ENCODE results near the gene CUBN.
A peak's percentile ranks its signal among the peaks of the same experiment; 100 is the strongest.

The CUBN gene

DNA sequence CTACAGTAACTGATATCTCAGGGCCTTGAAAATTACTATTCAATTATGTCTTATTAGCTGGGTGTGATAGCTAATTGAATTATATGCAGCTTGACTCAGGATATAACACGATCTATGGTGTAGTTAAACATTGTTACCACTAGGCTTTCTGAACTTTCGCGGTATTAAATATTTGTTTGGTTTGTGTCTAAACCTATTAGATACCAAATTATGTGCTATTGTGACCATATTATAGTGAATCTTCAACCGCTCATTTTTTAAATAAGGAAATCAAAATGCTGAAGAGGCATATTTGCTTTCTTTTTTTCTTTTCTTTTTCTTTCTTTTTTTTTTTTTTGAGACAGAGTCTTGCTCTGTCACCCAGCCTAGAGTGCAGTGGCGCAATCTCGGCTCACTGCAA, 213.1 kb downstream of the CUBN start:
- H3K4me3 Mint-ChIP-seq = no peak overlapping the region

DNA sequence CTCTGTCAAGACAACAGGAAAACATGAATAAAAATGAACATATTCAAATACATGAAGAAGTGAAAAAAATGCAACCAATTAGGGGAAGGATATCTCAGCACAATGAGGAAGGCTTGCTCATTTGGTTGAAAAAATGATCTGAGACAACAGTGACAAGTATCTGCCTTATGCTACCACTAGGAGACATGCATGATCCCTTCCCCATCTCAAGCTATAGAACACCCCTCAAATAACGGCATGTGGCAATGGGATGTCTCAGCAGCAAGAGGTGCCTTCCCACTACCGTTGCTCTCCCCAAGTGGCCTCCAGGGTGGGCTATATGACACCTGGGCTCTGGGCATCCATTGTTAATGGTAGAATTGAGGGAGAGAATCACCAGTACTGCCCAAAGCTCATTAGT, 214.3 kb downstream of the CUBN start:
- Mint-ChIP-seq H3K27ac (no peak overlapping the region), H3K4me1 (peaks cover 8% of the 10 kb centered on the region), H3K4me3 (no peak overlapping the region), H3K27me3 (no peaks in the 10 kb centered on the region), H3K9me3 (no peaks in the 10 kb centered on the region)
- DNase-seq (no peak), ATAC-seq (no peak)

More for the DNA sequence above, 213.1 kb downstream of the CUBN start:
- ATAC-seq (no peak), DNase-seq (no peak)
- no peaks in the 10 kb centered on the region for H3K4me1 Mint-ChIP-seq
- no peak overlapping the region for H3K27ac Mint-ChIP-seq
- H3K9me3 Mint-ChIP-seq = no peaks in the 10 kb centered on the region
- no peaks in the 10 kb centered on the region for H3K27me3 Mint-ChIP-seq

GRCh38 chr10:16913266-16913665, 216.3 kb downstream of the CUBN start:
- H3K27ac Mint-ChIP-seq = no peak overlapping the region
- no peak overlapping the region for H3K4me3 Mint-ChIP-seq
- ATAC-seq = no peak

DNA sequence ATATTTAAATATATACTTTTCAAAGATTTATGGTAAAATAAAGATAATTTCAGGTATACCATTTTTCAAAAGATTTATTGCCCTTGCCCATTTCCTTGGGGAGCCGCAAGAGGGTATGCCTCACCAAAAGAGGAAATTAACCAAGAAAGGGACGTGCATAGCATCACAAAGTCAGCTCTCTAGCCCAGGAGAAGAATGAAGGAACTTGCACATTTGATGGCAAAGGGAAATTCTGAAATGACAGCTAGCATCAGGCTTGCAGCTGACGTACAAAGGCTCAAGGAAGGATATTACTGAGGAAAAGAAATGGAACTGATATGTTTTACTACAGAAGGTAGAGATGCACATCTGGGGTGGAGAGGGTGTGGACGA, 218.8 kb downstream of the CUBN start:
- Mint-ChIP-seq H3K4me3 (no peak overlapping the region), H3K27ac (no peak overlapping the region), H3K4me1 (peaks cover 18% of the 10 kb centered on the region), H3K9me3 (no peaks in the 10 kb centered on the region), H3K27me3 (no peaks in the 10 kb centered on the region)
- ATAC-seq (no peak), DNase-seq (no peak)

More at GRCh38 chr10:16913266-16913665, 216.3 kb downstream of the CUBN start:
- Mint-ChIP-seq H3K9me3 (no peaks in the 10 kb centered on the region), H3K27me3 (no peaks in the 10 kb centered on the region), H3K4me1 (peaks cover 11% of the 10 kb centered on the region)
- no peak for DNase-seq

DNA sequence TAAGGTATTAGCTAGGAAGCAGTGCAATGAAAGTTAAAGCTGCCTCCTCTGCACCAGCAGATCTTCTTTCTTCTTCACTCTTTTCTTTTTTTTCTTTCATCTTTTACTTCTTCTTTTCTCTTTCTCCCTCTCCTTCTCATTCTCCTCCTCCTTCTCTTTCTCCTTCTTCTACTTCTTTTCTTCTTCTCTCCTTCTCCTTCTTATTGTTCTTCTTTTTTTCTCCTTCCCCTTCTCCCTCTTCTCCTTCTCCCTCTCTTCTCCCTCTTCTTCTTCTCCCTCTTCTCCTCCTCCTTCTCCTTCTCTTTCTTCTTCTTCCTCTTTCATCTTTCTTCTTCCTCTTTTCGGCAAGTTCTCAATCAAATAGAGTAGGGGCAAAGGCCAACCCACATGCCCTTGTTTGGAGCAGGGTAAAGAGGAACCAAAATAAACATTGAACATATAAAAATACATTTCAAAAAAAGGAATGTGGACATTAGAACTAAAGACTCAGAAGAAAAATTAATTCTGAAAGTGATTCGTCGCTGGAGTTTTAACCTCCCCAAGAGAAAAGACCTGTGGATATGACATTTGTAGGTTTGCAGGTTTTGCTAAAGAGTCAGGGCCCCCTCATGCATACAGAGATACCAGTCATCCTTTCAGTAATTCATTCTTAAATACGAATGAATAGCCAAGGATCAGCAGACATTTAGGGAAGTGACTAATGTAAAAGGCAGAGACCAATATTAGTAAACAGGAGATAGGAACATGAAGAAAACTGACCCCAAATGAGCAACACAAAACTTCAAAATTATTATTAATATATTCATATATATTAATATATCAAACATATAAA, 219.4 kb downstream of the CUBN start:
- ATAC-seq (no peak), DNase-seq (no peak)
- Mint-ChIP-seq H3K9me3 (no peaks in the 10 kb centered on the region), H3K4me3 (no peak overlapping the region), H3K27me3 (no peaks in the 10 kb centered on the region), H3K27ac (peak overlapping the region in 1 of 2 donors; percentile 73), H3K4me1 (peaks cover 18% of the 10 kb centered on the region)

DNA sequence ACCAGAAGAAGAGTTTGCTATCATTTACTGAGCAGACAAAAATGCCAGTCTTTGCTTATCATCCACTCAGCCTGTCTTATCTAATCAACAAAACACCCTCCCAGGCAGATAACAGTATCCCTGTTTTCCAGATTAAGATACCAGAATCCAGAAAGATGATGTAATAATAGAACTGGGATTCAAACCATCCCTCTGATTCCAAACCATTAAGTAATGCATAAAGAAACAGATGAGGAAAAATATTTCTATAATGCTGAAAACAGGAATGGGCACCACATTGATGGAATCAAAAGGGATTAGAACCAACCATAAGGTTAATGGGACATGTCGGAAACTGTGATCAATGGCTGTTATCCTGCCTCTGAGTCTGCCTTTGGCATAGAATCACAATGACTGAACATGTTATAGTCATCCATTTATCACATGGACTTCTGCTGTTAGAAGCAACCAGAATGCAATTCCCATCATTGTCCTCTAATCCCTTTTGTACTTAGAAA, 220.3 kb downstream of the CUBN start:
- peaks cover 18% of the 10 kb centered on the region for H3K4me1 Mint-ChIP-seq
- no peaks in the 10 kb centered on the region for H3K9me3 Mint-ChIP-seq
- no peak overlapping the region for H3K4me3 Mint-ChIP-seq
- DNase-seq (no peak), ATAC-seq (no peak)
- H3K27me3 Mint-ChIP-seq = no peaks in the 10 kb centered on the region
- no peak overlapping the region for H3K27ac Mint-ChIP-seq

DNA sequence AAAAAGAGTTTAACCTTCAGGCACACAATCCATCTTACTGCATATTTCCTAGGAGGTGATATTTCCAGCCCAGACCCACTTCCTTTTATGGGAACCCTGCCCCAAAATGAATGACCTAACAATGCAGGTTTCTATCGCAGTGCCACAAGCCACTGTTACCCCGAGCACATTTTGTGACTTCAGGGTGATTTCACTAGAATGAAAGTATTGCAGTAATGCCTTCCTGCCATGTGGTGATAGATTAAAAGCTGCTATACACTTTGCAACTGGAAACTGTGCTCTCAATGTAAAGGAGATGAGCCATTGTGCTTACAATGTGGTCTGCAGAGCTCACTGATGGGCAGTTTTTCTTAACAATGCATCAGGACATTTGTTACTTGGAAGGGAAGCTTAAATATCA, 221.9 kb downstream of the CUBN start:
- ATAC-seq (peak; percentile 60), DNase-seq (no peak)
- no peak overlapping the region for H3K27ac Mint-ChIP-seq
- no peaks in the 10 kb centered on the region for H3K27me3 Mint-ChIP-seq
- H3K4me3 Mint-ChIP-seq = no peak overlapping the region
- H3K9me3 Mint-ChIP-seq = no peaks in the 10 kb centered on the region
- peaks cover 20% of the 10 kb centered on the region for H3K4me1 Mint-ChIP-seq

DNA sequence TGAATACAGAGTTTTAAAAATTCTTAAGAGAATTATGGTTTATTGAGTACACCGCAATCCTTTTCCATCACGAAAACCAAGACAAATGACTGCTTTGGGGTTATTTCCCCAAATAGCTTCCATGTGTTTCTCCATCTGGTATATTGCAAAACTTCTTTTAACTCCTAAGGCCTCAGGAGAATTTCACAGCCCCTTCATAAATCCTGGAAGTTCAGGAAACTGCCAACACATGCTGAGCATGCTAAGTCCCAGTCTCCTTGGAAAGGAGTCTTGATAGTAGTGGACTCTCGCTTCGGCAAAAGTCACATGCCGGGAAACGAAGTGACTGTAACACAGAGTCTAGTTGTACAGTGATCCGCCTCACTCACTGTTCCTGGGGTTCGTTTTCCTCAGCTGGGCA, 224.3 kb downstream of the CUBN start:
- no peak for DNase-seq
- Mint-ChIP-seq H3K4me1 (peaks cover 17% of the 10 kb centered on the region), H3K9me3 (no peaks in the 10 kb centered on the region), H3K27ac (no peak overlapping the region), H3K27me3 (no peaks in the 10 kb centered on the region), H3K4me3 (no peak overlapping the region)
- ATAC-seq = no peak

- DNase-seq (no peak), ATAC-seq (no peak)
- peaks cover 14% of the 10 kb centered on the region for H3K4me1 Mint-ChIP-seq
- no peaks in the 10 kb centered on the region for H3K27me3 Mint-ChIP-seq
- no peak overlapping the region for H3K27ac Mint-ChIP-seq
- no peak overlapping the region for H3K4me3 Mint-ChIP-seq
- no peaks in the 10 kb centered on the region for H3K9me3 Mint-ChIP-seq
Measured at GRCh38 chr10:16904639-16905061, 225.0 kb downstream of the CUBN start.

DNA sequence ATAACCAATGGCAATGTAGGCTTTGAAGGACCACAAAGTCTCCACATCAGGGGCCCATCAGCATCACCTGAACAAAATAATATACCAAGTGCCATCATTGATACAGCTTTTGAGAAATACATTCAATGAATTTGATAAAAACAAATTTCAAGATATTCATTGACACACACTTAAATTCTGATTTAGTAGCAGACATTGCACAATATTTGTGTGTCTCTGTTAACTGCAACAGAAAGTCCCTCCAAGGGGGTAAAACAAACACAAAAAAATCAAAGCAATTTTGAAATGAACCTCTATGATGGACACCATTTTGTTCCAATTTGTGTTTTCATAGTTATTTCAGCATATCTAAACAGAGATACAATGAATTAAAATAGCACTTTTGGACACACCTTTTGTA, 225.6 kb downstream of the CUBN start:
- Mint-ChIP-seq H3K9me3 (no peaks in the 10 kb centered on the region), H3K27me3 (no peaks in the 10 kb centered on the region), H3K4me1 (peaks cover 14% of the 10 kb centered on the region), H3K4me3 (no peak overlapping the region), H3K27ac (no peak overlapping the region)
- DNase-seq = no peak
- no peak for ATAC-seq

DNA sequence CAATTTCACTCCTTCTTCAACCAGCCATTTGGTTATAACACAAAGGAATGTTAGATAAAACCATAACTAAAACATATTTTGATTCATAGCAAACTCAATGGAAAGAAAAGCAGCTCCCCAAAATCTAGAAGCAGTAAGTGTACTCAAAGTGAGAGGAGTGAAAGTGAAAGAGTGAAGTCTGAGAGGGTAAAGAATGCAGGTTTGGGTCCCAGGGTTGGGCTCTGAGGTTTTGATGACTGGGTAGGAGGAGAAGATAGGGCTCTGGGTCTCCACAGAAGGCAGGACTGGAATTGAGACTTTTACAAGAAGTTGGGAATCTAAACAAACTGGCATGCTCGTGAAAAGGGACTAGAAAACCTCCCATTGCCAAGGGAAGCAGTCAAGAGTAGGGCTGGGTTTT, 227.0 kb downstream of the CUBN start:
- peak; percentile 96 for ATAC-seq
- no peaks in the 10 kb centered on the region for H3K27me3 Mint-ChIP-seq
- peak overlapping the region; percentile 37 to 49 for H3K4me3 Mint-ChIP-seq
- DNase-seq = peak in 1 of 2 donors; percentile 27
- H3K9me3 Mint-ChIP-seq = no peaks in the 10 kb centered on the region
- peak overlapping the region in 1 of 2 donors; percentile 29 for H3K27ac Mint-ChIP-seq
- peaks cover 11% of the 10 kb centered on the region for H3K4me1 Mint-ChIP-seq

GRCh38 chr10:16901106-16901505, 228.5 kb downstream of the CUBN start:
- DNase-seq (no peak), ATAC-seq (no peak)
- Mint-ChIP-seq H3K4me3 (no peak overlapping the region), H3K27me3 (no peaks in the 10 kb centered on the region), H3K4me1 (peaks cover 7% of the 10 kb centered on the region), H3K9me3 (peaks cover 0 to 5% of the 10 kb centered on the region in 2 donors), H3K27ac (no peak overlapping the region)

DNA sequence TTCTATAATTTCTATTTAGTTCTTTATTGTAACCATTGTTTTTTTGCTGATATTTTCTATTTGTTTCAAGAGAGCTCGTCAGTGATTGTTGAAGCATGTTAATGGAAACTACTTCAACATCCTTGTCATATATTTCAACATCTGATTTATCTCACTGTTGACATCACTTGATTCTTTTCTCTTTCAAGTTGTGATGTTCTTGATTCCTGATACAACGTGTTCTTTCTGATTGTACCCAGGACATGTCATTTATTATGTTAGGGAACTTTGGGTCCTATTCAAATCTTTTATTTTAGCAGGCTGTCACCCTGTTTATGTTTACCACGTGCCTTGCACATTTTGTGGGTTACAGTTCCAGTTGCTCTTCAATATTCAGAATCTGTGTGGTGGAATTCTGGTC, 232.6 kb downstream of the CUBN start:
- H3K27ac Mint-ChIP-seq = no peak overlapping the region
- peaks cover 5% of the 10 kb centered on the region for H3K4me1 Mint-ChIP-seq
- no peaks in the 10 kb centered on the region for H3K27me3 Mint-ChIP-seq
- ATAC-seq (no peak), DNase-seq (no peak)
- H3K4me3 Mint-ChIP-seq = no peak overlapping the region
- H3K9me3 Mint-ChIP-seq = peaks cover 5 to 7% of the 10 kb centered on the region in 2 donors

DNA sequence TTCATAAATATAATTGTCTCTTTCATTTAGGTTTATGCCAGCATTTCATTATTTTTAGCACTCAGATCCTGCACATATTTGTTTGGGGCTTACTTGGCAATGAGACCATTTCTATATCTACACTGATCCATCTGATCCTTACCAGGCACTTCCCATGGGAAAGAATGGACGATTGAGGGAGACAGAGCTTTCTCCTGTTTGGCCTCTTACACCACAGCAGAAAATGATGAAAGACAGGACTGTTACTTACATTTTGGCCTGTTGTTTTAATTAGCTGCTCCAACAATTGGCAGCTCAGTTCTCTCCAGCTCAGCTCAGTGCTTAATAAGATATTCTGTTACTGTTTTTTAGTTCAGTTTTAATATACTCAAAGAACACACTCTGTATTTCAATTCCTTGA, 234.8 kb downstream of the CUBN start:
- H3K9me3 Mint-ChIP-seq = peaks cover 5 to 7% of the 10 kb centered on the region in 2 donors
- H3K27ac Mint-ChIP-seq = no peak overlapping the region
- DNase-seq (no peak), ATAC-seq (no peak)
- H3K4me1 Mint-ChIP-seq = peaks cover 12% of the 10 kb centered on the region
- H3K27me3 Mint-ChIP-seq = no peaks in the 10 kb centered on the region
- H3K4me3 Mint-ChIP-seq = no peak overlapping the region

- ATAC-seq (no peak), DNase-seq (no peak)
- Mint-ChIP-seq H3K4me1 (peaks cover 12% of the 10 kb centered on the region), H3K4me3 (no peak overlapping the region), H3K27ac (no peak overlapping the region), H3K27me3 (no peaks in the 10 kb centered on the region), H3K9me3 (peaks cover 5 to 7% of the 10 kb centered on the region in 2 donors)
Measured at GRCh38 chr10:16893664-16894063, 235.9 kb downstream of the CUBN start.

DNA sequence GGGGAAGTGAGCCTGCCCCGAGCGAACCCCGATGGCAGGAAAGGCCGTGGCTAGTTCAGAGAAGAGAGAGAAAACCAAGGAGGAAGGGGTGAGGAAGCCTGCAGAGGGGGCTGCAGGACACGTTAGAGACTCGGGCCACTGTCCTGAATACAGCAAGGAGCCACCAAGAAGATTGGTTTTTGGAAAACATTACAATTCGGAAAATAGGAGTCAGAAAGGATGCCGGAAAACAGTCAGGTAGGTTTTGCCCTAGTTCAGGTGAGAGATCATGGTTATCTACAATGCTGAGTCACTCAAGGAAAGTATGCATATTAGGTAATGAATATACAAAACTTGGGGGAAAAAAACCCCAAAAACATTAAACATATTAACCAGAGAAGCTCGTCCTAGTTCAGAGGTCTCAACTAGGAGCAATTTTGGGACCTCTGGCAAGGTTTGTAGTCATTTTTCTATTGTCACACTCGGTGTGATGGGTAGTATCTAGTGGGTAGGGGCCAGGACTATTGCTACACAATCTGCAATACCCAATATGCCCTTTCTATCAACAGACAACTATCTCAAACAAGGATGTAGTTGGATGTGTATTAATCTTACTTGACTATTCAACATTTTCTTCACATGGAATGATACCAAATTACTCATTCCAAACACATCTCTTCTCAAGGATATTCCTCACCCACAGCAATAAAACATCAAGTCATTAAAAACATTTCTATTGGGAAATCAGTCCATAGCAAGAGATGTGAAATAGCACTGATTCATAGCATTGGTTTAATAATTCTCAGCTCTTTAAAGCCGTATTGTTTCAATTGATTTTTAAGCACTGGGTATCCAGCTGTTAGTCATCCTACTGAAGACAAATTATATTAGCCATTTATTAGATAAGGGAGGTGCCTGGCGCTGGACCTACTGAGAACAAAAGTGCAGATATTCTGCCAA, 238.0 kb downstream of the CUBN start:
- Mint-ChIP-seq H3K4me1 (peaks cover 12% of the 10 kb centered on the region), H3K4me3 (peak overlapping the region; percentile 78)

More for the DNA sequence above, 238.0 kb downstream of the CUBN start:
- DNase-seq (peak; percentile 43 to 69), ATAC-seq (peak; percentile 91)
- Mint-ChIP-seq H3K9me3 (peaks cover 4 to 7% of the 10 kb centered on the region in 2 donors), H3K27ac (peak overlapping the region; percentile 90 to 95), H3K27me3 (no peaks in the 10 kb centered on the region)

Data from stimulated activated naive CD8-positive, alpha-beta T cell treated with anti-CD3 and anti-CD28 coated beads, Interleukin-15, amount 100 ng/mL, for 72 hours (primary cell).